ENCODE data around the gene C5. TPM values are rescaled to one million over a fixed set of nuclear protein-coding genes. Genes with fewer than 3 reads are reported as not detected.

C5 gene
- total RNA-seq, 1 experiment from 2014 or later: 4.2 TPM

GRCh38 chr9:120919843-120920805 lies 130.0 kb downstream of the C5 start:
- intact Hi-C loops (cut with micrococcal nuclease): no loop called here
- H3K27ac Mint-ChIP-seq (ENCODE audit: low read depth, unreplicated experiment): peak overlapping the region; percentile 47
- peaks cover 6% of the 10 kb centered on the region for H3K36me3 Mint-ChIP-seq (ENCODE audit: insufficient read depth, unreplicated experiment)
- H3K9me3 Mint-ChIP-seq (ENCODE audit: unreplicated experiment): no peaks in the 10 kb centered on the region
- no peaks in the 10 kb centered on the region for H3K27me3 Mint-ChIP-seq (ENCODE audit: insufficient read depth, unreplicated experiment)
- no peak overlapping the region for H3K4me3 Mint-ChIP-seq (ENCODE audit: unreplicated experiment)
- ChIA-PET CTCF (interaction anchor here (0.6 to 3.3 kb wide), 10 partner anchors 7 to 201 kb away, joined by 3 to 23 read pairs (median 3); no protein-coding TSS in a partner anchor), POLR2A (interaction anchor here (1.0 to 1.5 kb wide), 2 partner anchors 11 to 15 kb away, joined by 3 to 9 read pairs; no protein-coding TSS in a partner anchor)
- peak; percentile 20 for DNase-seq (ENCODE audit: unreplicated experiment)
- peaks cover 20% of the 10 kb centered on the region for H3K4me1 Mint-ChIP-seq (ENCODE audit: insufficient read depth, unreplicated experiment)
- TF ChIP-seq CTCF (IDR thresholded peaks at IDR 0.05; ENCODE audit: unreplicated experiment): no peak
- no TSS peak for BruUV-seq (replicated peaks)

- CTCF ChIA-PET: interaction anchor here (0.5 to 3.3 kb wide), 8 partner anchors 10 to 164 kb away, joined by 3 to 23 read pairs (median 4); no protein-coding TSS in a partner anchor
- Mint-ChIP-seq H3K27me3 (ENCODE audit: insufficient read depth, unreplicated experiment) (no peaks in the 10 kb centered on the region), H3K4me1 (ENCODE audit: insufficient read depth, unreplicated experiment) (peaks cover 28% of the 10 kb centered on the region), H3K27ac (ENCODE audit: low read depth, unreplicated experiment) (no peak overlapping the region), H3K4me3 (ENCODE audit: unreplicated experiment) (no peak overlapping the region), H3K36me3 (ENCODE audit: insufficient read depth, unreplicated experiment) (peaks cover 6% of the 10 kb centered on the region), H3K9me3 (ENCODE audit: unreplicated experiment) (no peaks in the 10 kb centered on the region)
- POLR2A ChIA-PET: interaction anchor here (1.0 to 1.5 kb wide), 2 partner anchors 12 to 16 kb away, joined by 3 to 9 read pairs; no protein-coding TSS in a partner anchor
- TF ChIP-seq CTCF (IDR thresholded peaks at IDR 0.05; ENCODE audit: unreplicated experiment): no peak
- no peak for DNase-seq (ENCODE audit: unreplicated experiment)
- intact Hi-C loops (cut with micrococcal nuclease): no loop called here
- no TSS peak for BruUV-seq (replicated peaks)
Measured at GRCh38 chr9:120918931-120919842, 130.9 kb downstream of the C5 start.

GRCh38 chr9:120917929-120918762 lies 131.9 kb downstream of the C5 start:
- Mint-ChIP-seq H3K9me3 (ENCODE audit: unreplicated experiment) (no peaks in the 10 kb centered on the region), H3K4me1 (ENCODE audit: insufficient read depth, unreplicated experiment) (peaks cover 33% of the 10 kb centered on the region), H3K36me3 (ENCODE audit: insufficient read depth, unreplicated experiment) (peaks cover 13% of the 10 kb centered on the region), H3K4me3 (ENCODE audit: unreplicated experiment) (no peak overlapping the region), H3K27me3 (ENCODE audit: insufficient read depth, unreplicated experiment) (no peaks in the 10 kb centered on the region), H3K27ac (ENCODE audit: low read depth, unreplicated experiment) (no peak overlapping the region)
- intact Hi-C loops (cut with micrococcal nuclease): no loop called here
- ChIA-PET CTCF (interaction anchor here (0.5 to 4.6 kb wide), 7 partner anchors 7 to 163 kb away, joined by 3 to 71 read pairs (median 12); partner anchors contain the start of gene TRAF1), POLR2A (interaction anchor here (0.7 to 1.5 kb wide), 2 partner anchors 23 to 368 kb away, joined by 3 to 7 read pairs; no protein-coding TSS in a partner anchor)
- TF ChIP-seq CTCF (IDR thresholded peaks at IDR 0.05; ENCODE audit: unreplicated experiment): no peak
- BruUV-seq (replicated peaks): no TSS peak
- DNase-seq (ENCODE audit: unreplicated experiment): no peak
